ENCODE results near the gene RPLP2.

Gene RPLP2

GRCh38 chr11:831961-832528 is 22.3 kb downstream of the RPLP2 start:
- H3K9me3 ChIP-seq (ENCODE audit: low read length), result no peaks in the 10 kb centered on the region
- H3K4me1 ChIP-seq (ENCODE audit: insufficient read depth, low read length), result peaks cover 36% of the 10 kb centered on the region
- peaks cover 22 to 55% of the 10 kb centered on the region in 2 donors for H3K27me3 ChIP-seq (ENCODE audit: control insufficient read depth in 1 of 2, insufficient read depth in 2 of 2, low read length in 2 of 2)
- H3K9ac ChIP-seq (ENCODE audit: low read length), result no peak overlapping the region
- H3K27ac ChIP-seq (ENCODE audit: low read depth, low read length), result no peak overlapping the region
- H3K36me3 ChIP-seq (ENCODE audit: insufficient read depth, low read length), result peaks cover 10% of the 10 kb centered on the region
- H3K4me3 ChIP-seq (ENCODE audit: low read depth in 1 of 2, low read length in 2 of 2), result peak overlapping the region; percentile 38 to 43

- Histone ChIP-seq H3K9ac (ENCODE audit: low read length) (peak within 1 kb of the TSS; percentile 61), H3K27ac (ENCODE audit: low read depth, low read length) (peak within 1 kb of the TSS; percentile 93), H3K4me3 (ENCODE audit: low read depth in 1 of 2, low read length in 2 of 2) (peak within 1 kb of the TSS; percentile 56 to 89), H3K4me1 (ENCODE audit: insufficient read depth, low read length) (peaks cover 36% of the 10 kb centered on the region), H3K36me3 (ENCODE audit: insufficient read depth, low read length) (peaks cover 14% of the 10 kb centered on the region), H3K27me3 (ENCODE audit: control insufficient read depth in 1 of 2, insufficient read depth in 2 of 2, low read length in 2 of 2) (peaks cover 16 to 49% of the 10 kb centered on the region in 2 donors), H3K9me3 (ENCODE audit: low read length) (no peaks in the 10 kb centered on the region)
Measured at GRCh38 chr11:832529-833113, 22.9 kb downstream of the RPLP2 start, which contains the start of gene CD151. Gene CD151 (plus strand): TSS chr11:832952. CDS start chr11:836070, 3,118 bp downstream.

GRCh38 chr11:833114-833791 is 23.5 kb downstream of the RPLP2 start:
- H3K4me1 ChIP-seq (ENCODE audit: insufficient read depth, low read length), result peaks cover 36% of the 10 kb centered on the region
- peak overlapping the region; percentile 61 for H3K9ac ChIP-seq (ENCODE audit: low read length)
- H3K36me3 ChIP-seq (ENCODE audit: insufficient read depth, low read length), result peaks cover 14% of the 10 kb centered on the region
- no peaks in the 10 kb centered on the region for H3K9me3 ChIP-seq (ENCODE audit: low read length)
- H3K4me3 ChIP-seq (ENCODE audit: low read depth in 1 of 2, low read length in 2 of 2), result peak overlapping the region; percentile 56 to 89
- H3K27ac ChIP-seq (ENCODE audit: low read depth, low read length), result peak overlapping the region; percentile 93
- H3K27me3 ChIP-seq (ENCODE audit: control insufficient read depth in 1 of 2, insufficient read depth in 2 of 2, low read length in 2 of 2), result peaks cover 12 to 43% of the 10 kb centered on the region in 2 donors

- Histone ChIP-seq H3K27ac (ENCODE audit: low read depth, low read length) (peak overlapping the region; percentile 93), H3K4me1 (ENCODE audit: insufficient read depth, low read length) (peaks cover 32% of the 10 kb centered on the region), H3K9ac (ENCODE audit: low read length) (peak overlapping the region; percentile 61), H3K27me3 (ENCODE audit: control insufficient read depth in 1 of 2, insufficient read depth in 2 of 2, low read length in 2 of 2) (peaks cover 7 to 36% of the 10 kb centered on the region in 2 donors), H3K9me3 (ENCODE audit: low read length) (no peaks in the 10 kb centered on the region), H3K36me3 (ENCODE audit: insufficient read depth, low read length) (peaks cover 20% of the 10 kb centered on the region), H3K4me3 (ENCODE audit: low read depth in 1 of 2, low read length in 2 of 2) (peak overlapping the region; percentile 56 to 89)
Measured at GRCh38 chr11:833849-834311, 24.1 kb downstream of the RPLP2 start.

- H3K27me3 ChIP-seq (ENCODE audit: control insufficient read depth in 1 of 2, insufficient read depth in 2 of 2, low read length in 2 of 2), result peaks cover 0 to 29% of the 10 kb centered on the region in 2 donors
- H3K9me3 ChIP-seq (ENCODE audit: low read length), result no peaks in the 10 kb centered on the region
- peak overlapping the region; percentile 11 to 56 for H3K4me3 ChIP-seq (ENCODE audit: low read depth in 1 of 2, low read length in 2 of 2)
- peak overlapping the region; percentile 93 for H3K27ac ChIP-seq (ENCODE audit: low read depth, low read length)
- peaks cover 24% of the 10 kb centered on the region for H3K4me1 ChIP-seq (ENCODE audit: insufficient read depth, low read length)
- H3K36me3 ChIP-seq (ENCODE audit: insufficient read depth, low read length), result peaks cover 27% of the 10 kb centered on the region
- peak overlapping the region; percentile 9 for H3K9ac ChIP-seq (ENCODE audit: low read length)
Measured at GRCh38 chr11:834371-835316, 24.9 kb downstream of the RPLP2 start.

- Histone ChIP-seq H3K4me3 (ENCODE audit: low read depth in 1 of 2, low read length in 2 of 2) (no peak overlapping the region), H3K9ac (ENCODE audit: low read length) (no peak overlapping the region), H3K9me3 (ENCODE audit: low read length) (no peaks in the 10 kb centered on the region), H3K27me3 (ENCODE audit: control insufficient read depth in 1 of 2, insufficient read depth in 2 of 2, low read length in 2 of 2) (peaks cover 0 to 12% of the 10 kb centered on the region in 2 donors), H3K36me3 (ENCODE audit: insufficient read depth, low read length) (peaks cover 32% of the 10 kb centered on the region), H3K27ac (ENCODE audit: low read depth, low read length) (no peak overlapping the region), H3K4me1 (ENCODE audit: insufficient read depth, low read length) (peaks cover 34% of the 10 kb centered on the region)
Measured at GRCh38 chr11:836274-836673, 26.5 kb downstream of the RPLP2 start.

GRCh38 chr11:836700-837099 is 26.9 kb downstream of the RPLP2 start:
- no peak overlapping the region for H3K9ac ChIP-seq (ENCODE audit: low read length)
- H3K4me3 ChIP-seq (ENCODE audit: low read depth in 1 of 2, low read length in 2 of 2), result no peak overlapping the region
- H3K4me1 ChIP-seq (ENCODE audit: insufficient read depth, low read length), result peaks cover 35% of the 10 kb centered on the region
- H3K9me3 ChIP-seq (ENCODE audit: low read length), result no peaks in the 10 kb centered on the region
- H3K27me3 ChIP-seq (ENCODE audit: control insufficient read depth in 1 of 2, insufficient read depth in 2 of 2, low read length in 2 of 2), result peaks cover 0 to 8% of the 10 kb centered on the region in 2 donors
- peaks cover 32% of the 10 kb centered on the region for H3K36me3 ChIP-seq (ENCODE audit: insufficient read depth, low read length)
- no peak overlapping the region for H3K27ac ChIP-seq (ENCODE audit: low read depth, low read length)

GRCh38 chr11:837189-837989 is 27.6 kb downstream of the RPLP2 start:
- peaks cover 0 to 1% of the 10 kb centered on the region in 2 donors for H3K27me3 ChIP-seq (ENCODE audit: control insufficient read depth in 1 of 2, insufficient read depth in 2 of 2, low read length in 2 of 2)
- H3K9ac ChIP-seq (ENCODE audit: low read length), result no peak overlapping the region
- no peak overlapping the region for H3K27ac ChIP-seq (ENCODE audit: low read depth, low read length)
- peaks cover 31% of the 10 kb centered on the region for H3K4me1 ChIP-seq (ENCODE audit: insufficient read depth, low read length)
- no peaks in the 10 kb centered on the region for H3K9me3 ChIP-seq (ENCODE audit: low read length)
- H3K36me3 ChIP-seq (ENCODE audit: insufficient read depth, low read length), result peaks cover 32% of the 10 kb centered on the region
- H3K4me3 ChIP-seq (ENCODE audit: low read depth in 1 of 2, low read length in 2 of 2), result no peak overlapping the region

GRCh38 chr11:837990-838307 is 28.2 kb downstream of the RPLP2 start:
- no peak overlapping the region for H3K27ac ChIP-seq (ENCODE audit: low read depth, low read length)
- H3K9ac ChIP-seq (ENCODE audit: low read length), result no peak overlapping the region
- peaks cover 32% of the 10 kb centered on the region for H3K36me3 ChIP-seq (ENCODE audit: insufficient read depth, low read length)
- H3K4me1 ChIP-seq (ENCODE audit: insufficient read depth, low read length), result peaks cover 30% of the 10 kb centered on the region
- H3K27me3 ChIP-seq (ENCODE audit: control insufficient read depth in 1 of 2, insufficient read depth in 2 of 2, low read length in 2 of 2), result no peaks in the 10 kb centered on the region
- H3K4me3 ChIP-seq (ENCODE audit: low read depth in 1 of 2, low read length in 2 of 2), result no peak overlapping the region
- H3K9me3 ChIP-seq (ENCODE audit: low read length), result no peaks in the 10 kb centered on the region

GRCh38 chr11:838441-839279 is 28.9 kb downstream of the RPLP2 start:
- Histone ChIP-seq H3K27me3 (ENCODE audit: control insufficient read depth in 1 of 2, insufficient read depth in 2 of 2, low read length in 2 of 2) (no peaks in the 10 kb centered on the region), H3K36me3 (ENCODE audit: insufficient read depth, low read length) (peaks cover 32% of the 10 kb centered on the region), H3K9me3 (ENCODE audit: low read length) (no peaks in the 10 kb centered on the region), H3K9ac (ENCODE audit: low read length) (no peak overlapping the region), H3K4me3 (ENCODE audit: low read depth in 1 of 2, low read length in 2 of 2) (no peak overlapping the region), H3K4me1 (ENCODE audit: insufficient read depth, low read length) (peaks cover 31% of the 10 kb centered on the region), H3K27ac (ENCODE audit: low read depth, low read length) (no peak overlapping the region)
